ENCODE results near the gene CHMP2A.

- TF ChIP-seq, protein P1, sequence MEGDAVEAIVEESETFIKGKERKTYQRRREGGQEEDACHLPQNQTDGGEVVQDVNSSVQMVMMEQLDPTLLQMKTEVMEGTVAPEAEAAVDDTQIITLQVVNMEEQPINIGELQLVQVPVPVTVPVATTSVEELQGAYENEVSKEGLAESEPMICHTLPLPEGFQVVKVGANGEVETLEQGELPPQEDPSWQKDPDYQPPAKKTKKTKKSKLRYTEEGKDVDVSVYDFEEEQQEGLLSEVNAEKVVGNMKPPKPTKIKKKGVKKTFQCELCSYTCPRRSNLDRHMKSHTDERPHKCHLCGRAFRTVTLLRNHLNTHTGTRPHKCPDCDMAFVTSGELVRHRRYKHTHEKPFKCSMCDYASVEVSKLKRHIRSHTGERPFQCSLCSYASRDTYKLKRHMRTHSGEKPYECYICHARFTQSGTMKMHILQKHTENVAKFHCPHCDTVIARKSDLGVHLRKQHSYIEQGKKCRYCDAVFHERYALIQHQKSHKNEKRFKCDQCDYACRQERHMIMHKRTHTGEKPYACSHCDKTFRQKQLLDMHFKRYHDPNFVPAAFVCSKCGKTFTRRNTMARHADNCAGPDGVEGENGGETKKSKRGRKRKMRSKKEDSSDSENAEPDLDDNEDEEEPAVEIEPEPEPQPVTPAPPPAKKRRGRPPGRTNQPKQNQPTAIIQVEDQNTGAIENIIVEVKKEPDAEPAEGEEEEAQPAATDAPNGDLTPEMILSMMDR (IDR thresholded peaks at IDR 0.05; ENCODE audit: insufficient read depth, low read length, poor library complexity, severe bottlenecking) = no peak
- no peak for TF ChIP-seq EZH2phosphoT487 (conservative IDR thresholded peaks at IDR 0.05; ENCODE audit: low read length)
Measured at GRCh38 chr19:58521651-58522050, 33.3 kb downstream of the CHMP2A start.

All from SU-DHL-6 (cell line).